Caco-2 (cell line): ENCODE measurements around the gene RBM48. TPM values are rescaled to one million over a fixed set of nuclear protein-coding genes. Genes with fewer than 3 reads are reported as not detected.
"Not testable (repeated sequence)": the region's sequence is repeated elsewhere in the genome, so short reads cannot be mapped to it uniquely, and the experiment has no call there.

Experiments used
- BruUV-seq: library from RNA; stranded (reverse); fragments of 400-500 nt; replicated peaks from 2 replicates; lab custom pipeline; 2021; lab: Mats Ljungman, UMichigan
- CTCF ChIA-PET: fragments of 300-600 bp; sonication (Branson Sonifier 250); formaldehyde crosslinking; loops from one replicate; lab custom pipeline; 2022; ENCODE audit warnings: antibody characterized with exemption; lab: Charles Lee
- POLR2A ChIA-PET: fragments of 300-600 bp; sonication (Branson Sonifier 250); formaldehyde crosslinking; loops from one replicate; lab custom pipeline; 2022; ENCODE audit warnings: antibody characterized with exemption; lab: Charles Lee
- DNase-seq, 2 experiments: peaks; one replicate each; pipeline versions ENCODE4 v3.0.0 to v3.0.0-alpha.2; 2020 to 2022
- H3K27me3 ChIP-seq: replicated peaks from 2 replicates; pipeline ENCODE4 v1.6.0; 2011; ENCODE audit warnings: low read length; ENCODE audit not compliant: control insufficient read depth, insufficient read depth
- H3K36me3 ChIP-seq: 2 replicates; pipeline ENCODE4 v1.5.1; 2011; ENCODE audit warnings: low read length; ENCODE audit not compliant: control insufficient read depth, insufficient read depth
- H3K4me1 ChIP-seq: fragments of 250-450 bp; sonication (Bioruptor Pico); 2 replicates; pipeline ENCODE4 v1.5.1; 2020; ENCODE audit warnings: mild to moderate bottlenecking
- H3K4me3 ChIP-seq: 2 replicates; pipeline ENCODE4 v1.5.1; 2011; ENCODE audit warnings: low read depth, mild to moderate bottlenecking, control low read depth, low read length
- H3K9me3 ChIP-seq: fragments of 250-450 bp; sonication (Bioruptor Pico); 2 replicates; pipeline ENCODE4 v1.5.1; 2020; ENCODE audit warnings: mild to moderate bottlenecking, moderate library complexity
- H3K27ac Mint-ChIP-seq: one replicate; pipeline ENCODE4 v1.8.0; 2022; ENCODE audit warnings: mixed read lengths; ENCODE audit not compliant: unreplicated experiment
- H3K27me3 Mint-ChIP-seq: one replicate; pipeline ENCODE4 v1.8.0; 2022; ENCODE audit warnings: mixed read lengths; ENCODE audit not compliant: insufficient read depth, unreplicated experiment
- H3K36me3 Mint-ChIP-seq: one replicate; pipeline ENCODE4 v1.8.0; 2022; ENCODE audit warnings: mild to moderate bottlenecking, mixed read lengths; ENCODE audit not compliant: insufficient read depth, unreplicated experiment
- H3K4me1 Mint-ChIP-seq: one replicate; pipeline ENCODE4 v1.8.0; 2022; ENCODE audit warnings: low read depth, mixed read lengths; ENCODE audit not compliant: unreplicated experiment
- H3K4me3 Mint-ChIP-seq: one replicate; pipeline ENCODE4 v1.8.0; 2022; ENCODE audit warnings: mild to moderate bottlenecking, moderate library complexity, mixed read lengths; ENCODE audit not compliant: unreplicated experiment
- H3K9me3 Mint-ChIP-seq: one replicate; pipeline ENCODE4 v1.8.0; 2022; ENCODE audit warnings: mixed read lengths; ENCODE audit not compliant: unreplicated experiment
- CTCF ChIP-seq, 2 experiments: fragments of 200-600 bp in 1 of 2; IDR thresholded peaks; 1 replicate in 1 of 2; 2 replicates in 1 of 2; pipeline versions ENCODE4 v1.5.1 to v1.8.0; 2011 to 2022; ENCODE audit warnings: antibody characterized with exemption in 1 of 2, control low read depth in 1 of 2, inconsistent platforms in 1 of 2, low read depth in 1 of 2, low read length in 1 of 2, mild to moderate bottlenecking in 1 of 2, moderate library complexity in 1 of 2; ENCODE audit not compliant: insufficient read depth in 1 of 2, severe bottlenecking in 1 of 2, unreplicated experiment in 1 of 2
- intact Hi-C: fragments of 100-400 bp; cut with micrococcal nuclease; formaldehyde crosslinking; loops from one replicate; pipeline ENCODE4 v1.10.0; 2022; ENCODE audit not compliant: unreplicated experiment
- total RNA-seq: library from RNA; stranded (reverse); gene quantifications from 2 replicates; pipeline ENCODE4 v1.2.3, GENCODE V29; 2022

Gene RBM48
- total RNA-seq, 1 experiment from 2014 or later, result 14.2 TPM

GRCh38 chr7:92545116-92545515 lies 16.5 kb downstream of the RBM48 start:
- CTCF ChIA-PET, BruUV-seq, intact Hi-C loops, H3K27me3 Mint-ChIP-seq, H3K4me1 Mint-ChIP-seq, H3K4me1 ChIP-seq, POLR2A ChIA-PET, H3K9me3 ChIP-seq, H3K27me3 ChIP-seq, H3K4me3 Mint-ChIP-seq, H3K4me3 ChIP-seq, H3K27ac Mint-ChIP-seq, H3K36me3 Mint-ChIP-seq, DNase-seq, H3K36me3 ChIP-seq: not testable (repeated sequence)
- peaks cover 16% of the 10 kb centered on the region for H3K9me3 Mint-ChIP-seq

- no peaks in the 10 kb centered on the region for H3K36me3 ChIP-seq
- no peak for TF ChIP-seq CTCF (IDR thresholded peaks at IDR 0.05; ENCODE audit: insufficient read depth in 1 of 2, low read depth in 1 of 2, low read length in 1 of 2, severe bottlenecking in 1 of 2, unreplicated experiment in 1 of 2)
- ChIA-PET CTCF (no interaction called here), POLR2A (no interaction called here)
- Mint-ChIP-seq H3K36me3 (no peaks in the 10 kb centered on the region), H3K9me3 (peaks cover 4% of the 10 kb centered on the region), H3K27ac (no peak overlapping the region), H3K27me3 (no peaks in the 10 kb centered on the region), H3K4me3 (no peak overlapping the region), H3K4me1 (no peaks in the 10 kb centered on the region)
- intact Hi-C loops, result no loop called here
- H3K4me1 ChIP-seq, result no peaks in the 10 kb centered on the region
- BruUV-seq, result no TSS peak
- H3K27me3 ChIP-seq, result no peaks in the 10 kb centered on the region
- no peak for DNase-seq
- no peaks in the 10 kb centered on the region for H3K9me3 ChIP-seq
- H3K4me3 ChIP-seq, result no peak overlapping the region
Observed at GRCh38 chr7:92546856-92547497, 18.4 kb downstream of the RBM48 start.

- no peaks in the 10 kb centered on the region for H3K27me3 ChIP-seq
- Mint-ChIP-seq H3K9me3 (no peaks in the 10 kb centered on the region), H3K27ac (no peak overlapping the region), H3K4me3 (no peak overlapping the region), H3K4me1 (no peaks in the 10 kb centered on the region), H3K27me3 (no peaks in the 10 kb centered on the region), H3K36me3 (no peaks in the 10 kb centered on the region)
- DNase-seq, result no peak
- no peaks in the 10 kb centered on the region for H3K36me3 ChIP-seq
- H3K4me1 ChIP-seq, result no peaks in the 10 kb centered on the region
- TF ChIP-seq CTCF (IDR thresholded peaks at IDR 0.05; ENCODE audit: insufficient read depth in 1 of 2, low read depth in 1 of 2, low read length in 1 of 2, severe bottlenecking in 1 of 2, unreplicated experiment in 1 of 2), result no peak
- ChIA-PET CTCF (no interaction called here), POLR2A (no interaction called here)
- BruUV-seq, result no TSS peak
- no peak overlapping the region for H3K4me3 ChIP-seq
- no peaks in the 10 kb centered on the region for H3K9me3 ChIP-seq
- intact Hi-C loops, result no loop called here
Observed at GRCh38 chr7:92547579-92547978, 19.0 kb downstream of the RBM48 start.
